T-helper 1 cell treated with Interleukin-12 subunit alpha and Interleukin-12 subunit beta and Interleukin-4 antibody, amounts not matched to agents 30 μg/mL and 1 μg/mL, for 36 hours (primary cell): ENCODE data around the gene FOXD4L1.
"Not testable (repeated sequence)": the region's sequence is repeated elsewhere in the genome, so short reads cannot be mapped to it uniquely, and the experiment has no call there.

Source experiments
- H3K27ac Mint-ChIP-seq: one replicate; pipeline ENCODE4 v1.8.0; 2021; ENCODE audit warnings: mild to moderate bottlenecking, mixed read lengths
- H3K27me3 Mint-ChIP-seq: one replicate; pipeline ENCODE4 v1.8.0; 2021; ENCODE audit warnings: low read depth, mixed read lengths
- H3K36me3 Mint-ChIP-seq: one replicate; pipeline ENCODE4 v1.8.0; 2021; ENCODE audit warnings: low read depth, mixed read lengths
- H3K4me1 Mint-ChIP-seq: one replicate; pipeline ENCODE4 v1.8.0; 2021; ENCODE audit warnings: low read depth, mixed read lengths
- H3K4me3 Mint-ChIP-seq: one replicate; pipeline ENCODE4 v1.8.0; 2021; ENCODE audit warnings: mild to moderate bottlenecking, moderate library complexity, mixed read lengths
- H3K9me3 Mint-ChIP-seq: one replicate; pipeline ENCODE4 v1.8.0; 2021; ENCODE audit warnings: mixed read lengths

Gene FOXD4L1

GRCh38 chr2:113542529-113542928 is 44.1 kb downstream of the FOXD4L1 start:
- not testable (repeated sequence) for H3K27ac Mint-ChIP-seq, H3K9me3 Mint-ChIP-seq, H3K36me3 Mint-ChIP-seq, H3K4me1 Mint-ChIP-seq
- peaks cover 15% of the 10 kb centered on the region for H3K27me3 Mint-ChIP-seq
- peak overlapping the region; percentile 73 for H3K4me3 Mint-ChIP-seq
